K562 treated with DMSO at 1 percent for 4 hours (cell line): ENCODE measurements around the gene CCDC142. TPM values are rescaled to one million over a fixed set of nuclear protein-coding genes. Genes with fewer than 3 reads are reported as not detected.

Experiments used
- total RNA-seq: library from RNA; unstranded; fragments of 300-600 nt; gene quantifications from 2 replicates; pipeline ENCODE4 v1.2.3, GENCODE V29; 2022; ENCODE audit not compliant: insufficient read depth

Gene CCDC142
- 3.1 and 3.5 TPM in 2 replicates for total RNA-seq

DNA sequence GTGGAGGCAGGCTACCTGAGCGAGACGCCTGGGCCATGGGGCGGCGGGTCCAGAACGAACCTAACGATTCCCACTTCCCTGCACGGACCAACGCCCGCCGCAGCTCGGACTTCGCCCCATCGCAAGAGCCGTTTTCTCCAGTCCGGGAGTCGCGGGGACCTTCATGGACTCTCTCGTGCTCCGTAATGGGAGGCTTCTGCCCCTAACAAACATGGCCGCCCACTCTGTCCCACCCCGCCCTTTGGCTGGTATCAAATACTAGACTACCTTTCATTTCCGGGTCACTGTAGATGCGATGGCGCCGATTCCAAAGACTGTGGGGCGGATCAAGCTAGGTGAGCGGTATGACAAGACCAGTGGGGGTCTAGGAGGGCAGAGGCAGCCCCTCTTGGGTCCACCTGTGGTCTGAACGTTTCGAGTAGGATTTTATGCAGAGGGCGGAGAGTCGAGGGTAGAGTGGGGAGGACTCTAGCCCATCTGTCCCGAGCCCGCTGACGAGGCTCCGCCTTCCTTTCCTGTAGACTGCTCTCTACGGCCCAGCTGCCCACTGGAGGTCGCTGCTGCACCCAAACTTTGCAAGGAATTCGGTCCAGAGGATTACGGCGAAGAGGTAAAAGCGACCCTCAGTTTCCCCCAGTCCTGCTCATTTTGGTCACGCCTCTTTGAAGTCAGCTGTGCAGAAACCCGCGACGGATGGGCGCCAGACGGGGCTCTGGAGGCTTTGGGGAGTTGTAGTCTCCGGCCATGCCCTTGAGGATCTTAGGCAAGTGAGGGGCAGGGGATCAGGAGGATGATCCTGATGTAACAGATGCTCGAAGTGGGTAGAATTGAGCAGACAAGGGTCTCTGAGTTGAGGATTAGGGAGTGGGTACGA lies at the start of gene CCDC142, which contains the start of gene TTC31:
CCDC142 (minus strand) TSS at position 198 of the 874 bp plus-strand sequence; CDS start at position 37, 161 bp downstream.
TTC31 (plus strand) TSS at position 281 of the 874 bp plus-strand sequence; CDS start at position 296, 15 bp downstream.

DNA sequence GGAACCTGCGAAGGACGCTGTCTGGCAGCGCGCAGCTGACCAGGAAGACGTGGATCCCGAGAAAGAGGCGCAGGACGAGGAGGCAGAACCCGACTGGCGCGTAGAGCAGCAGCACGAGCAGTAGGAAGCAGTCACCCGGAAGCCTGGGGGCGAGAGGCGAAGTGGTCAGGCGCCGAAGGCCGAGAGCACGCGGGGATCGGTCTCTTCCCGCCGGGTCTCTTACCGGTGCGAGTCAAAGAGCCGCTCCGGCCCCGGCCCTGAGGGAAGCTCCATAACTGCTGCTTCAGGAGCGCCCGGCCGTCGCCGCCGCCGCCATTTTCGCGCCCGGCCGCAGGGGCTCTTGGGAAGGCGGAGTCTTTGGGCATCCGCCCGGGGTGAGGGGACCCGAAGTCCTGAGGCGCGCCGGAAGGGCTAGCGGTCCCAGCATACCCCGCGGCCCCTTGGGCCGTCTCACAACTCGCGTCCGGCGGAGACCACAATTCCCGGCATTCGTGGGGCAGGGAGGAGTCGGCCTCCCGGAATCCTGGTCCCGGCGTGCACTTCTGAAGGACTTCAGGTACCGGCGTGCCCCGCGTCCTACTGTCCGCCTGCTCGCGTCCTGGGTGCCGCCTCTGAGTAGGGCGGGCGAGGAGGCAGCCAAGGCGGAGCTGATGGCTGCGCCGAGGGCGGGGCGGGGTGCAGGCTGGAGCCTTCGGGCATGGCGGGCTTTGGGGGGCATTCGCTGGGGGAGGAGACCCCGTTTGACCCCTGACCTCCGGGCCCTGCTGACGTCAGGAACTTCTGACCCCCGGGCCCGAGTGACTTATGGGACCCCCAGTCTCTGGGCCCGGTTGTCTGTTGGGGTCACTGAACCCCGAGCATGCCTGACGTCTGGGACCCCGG lies 46.8 kb upstream of the CCDC142 start, which contains the start of the genes AUP1 and HTRA2:
AUP1 (minus strand) TSS at position 350 of the 882 bp plus-strand sequence; CDS start at position 273, 77 bp downstream.
HTRA2 (plus strand) TSS at position 577 of the 882 bp plus-strand sequence; CDS start at position 651, 74 bp downstream.

DNA sequence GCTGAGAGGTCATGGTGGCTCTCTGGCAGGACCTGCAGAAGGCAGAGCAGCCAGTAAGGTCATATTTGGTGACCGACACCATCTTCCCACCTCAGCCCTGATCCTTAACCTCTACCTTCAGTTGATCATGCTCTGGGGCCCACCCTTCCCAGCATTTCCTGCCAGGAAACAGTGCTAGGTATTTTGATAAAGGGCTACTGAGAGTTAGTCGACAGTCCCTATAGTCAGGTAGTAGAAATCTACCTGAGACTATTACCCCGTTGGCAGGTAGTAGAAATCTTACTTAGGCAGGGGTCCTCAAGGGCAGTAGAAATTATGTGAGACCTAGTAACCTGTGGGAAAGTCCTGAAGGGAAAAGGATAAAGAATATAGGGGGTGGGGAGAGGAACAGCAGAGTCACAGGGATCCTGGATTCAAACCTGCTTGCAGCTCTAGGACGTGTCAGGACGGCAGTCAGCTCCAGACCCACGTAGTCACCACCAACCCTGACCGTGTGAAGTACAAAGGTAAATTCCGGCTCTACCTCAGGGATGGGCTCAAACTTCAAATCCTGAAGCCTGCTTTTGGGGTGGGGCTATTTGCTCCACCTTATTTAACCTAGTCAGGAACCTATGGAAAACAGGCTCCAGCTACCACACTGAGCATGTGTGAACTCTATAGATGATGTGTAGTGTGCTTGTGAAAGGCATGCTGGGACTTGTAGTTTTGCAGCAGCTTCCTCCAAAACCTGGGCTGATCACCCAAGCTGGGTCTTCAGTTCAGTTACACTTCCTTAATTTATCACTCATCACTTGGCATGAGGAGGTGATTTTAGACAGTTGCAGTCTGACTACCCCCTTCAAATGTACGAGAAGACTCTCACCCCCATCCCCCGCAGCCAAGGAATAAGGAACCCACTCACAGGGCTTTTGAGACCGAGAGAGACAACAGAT lies 43.2 kb upstream of the CCDC142 start, which contains the start of gene DQX1:
DQX1 (minus strand) TSS at position 515 of the 932 bp plus-strand sequence; CDS start at position 13, 502 bp downstream.

GRCh38 chr2:74514368-74515270 lies 31.8 kb upstream of the CCDC142 start, which contains the start of gene TLX2:
Gene TLX2 (plus strand): TSS chr2:74514450. CDS start chr2:74514807, 357 bp downstream.

DNA sequence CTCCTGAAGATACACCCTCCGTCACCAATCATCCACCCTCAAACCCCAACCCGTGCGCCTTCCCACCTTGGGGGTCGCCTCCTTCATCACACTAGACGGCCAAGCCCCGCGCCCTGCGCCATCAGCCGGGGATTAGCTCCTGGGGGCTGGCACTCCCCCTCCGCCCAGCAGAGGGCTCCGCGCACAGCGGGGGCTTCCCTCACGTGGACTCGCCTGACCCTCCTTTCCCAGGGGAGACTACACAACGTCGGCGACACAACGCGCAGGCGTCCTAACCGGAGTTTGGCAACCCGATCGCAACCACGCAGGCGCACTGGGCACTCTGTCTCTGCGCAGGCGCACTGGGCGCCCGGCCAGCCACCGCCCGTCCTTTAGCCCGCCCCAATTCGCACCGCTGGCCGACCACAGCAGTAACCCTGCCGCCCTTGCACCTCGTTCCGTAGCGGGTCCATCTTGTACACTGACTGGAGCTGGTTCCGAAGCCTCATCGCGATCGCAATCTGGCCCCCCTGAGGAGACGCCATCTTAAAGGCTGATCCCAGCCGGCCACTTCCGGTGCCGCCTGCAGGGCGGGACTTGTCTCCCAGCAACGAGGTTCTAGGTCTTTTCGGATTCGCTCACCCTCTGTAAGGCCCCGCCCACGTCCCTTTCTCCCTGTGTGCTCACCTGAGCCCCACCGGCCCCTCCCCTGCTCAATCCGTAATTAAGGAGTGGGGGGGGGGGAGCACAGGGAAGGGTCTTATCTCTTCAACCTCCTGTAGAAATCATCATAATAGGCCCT lies 24.5 kb upstream of the CCDC142 start, which contains the start of gene PCGF1:
PCGF1 (minus strand) TSS at position 551 of the 781 bp plus-strand sequence; CDS start at position 524, 27 bp downstream.

GRCh38 chr2:74499267-74499939 lies 16.6 kb upstream of the CCDC142 start, which contains the start of gene LBX2:
Gene LBX2 (minus strand): TSS chr2:74499603. CDS start chr2:74499537, 66 bp downstream.

DNA sequence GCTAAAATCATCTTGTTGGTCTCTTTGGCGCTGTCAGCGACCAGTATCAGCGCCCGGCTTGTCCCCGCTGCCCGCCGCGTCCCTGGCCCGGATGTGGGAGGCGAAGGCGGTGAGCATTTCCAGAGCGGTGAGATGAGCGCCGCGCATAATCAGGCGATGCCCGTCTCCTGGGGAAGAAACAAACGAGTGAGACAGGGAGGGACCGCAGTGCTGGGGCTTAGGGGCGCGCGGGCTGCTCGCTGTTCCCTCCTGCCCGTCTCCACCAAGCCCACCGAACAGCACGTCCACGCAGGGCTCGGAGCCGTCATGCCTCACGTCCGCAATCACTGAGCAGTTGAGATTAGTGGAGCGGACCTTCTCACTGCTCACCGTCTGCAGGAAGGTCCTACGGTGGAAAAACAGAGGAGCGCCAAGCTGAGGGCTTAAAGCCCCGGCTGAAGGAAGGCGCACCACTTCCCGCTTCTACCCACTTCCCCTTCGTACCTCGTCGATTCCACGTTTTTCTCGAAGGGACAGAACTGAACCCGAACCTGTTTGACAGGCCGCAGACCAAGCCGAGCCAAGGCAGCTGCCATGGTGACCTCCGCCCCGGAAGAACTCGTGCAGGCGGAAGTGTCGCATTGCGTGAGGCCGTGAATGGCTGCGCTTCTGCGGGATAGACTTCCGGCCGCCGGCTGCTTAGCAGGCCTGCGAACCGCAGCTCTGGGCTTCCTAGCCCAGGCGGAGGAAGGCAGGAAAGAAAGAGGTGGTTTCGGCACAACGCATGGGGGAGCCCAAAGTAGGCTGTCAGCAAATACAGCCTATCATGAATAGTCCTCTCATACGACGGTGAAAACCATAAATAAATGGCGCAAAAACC lies 10.5 kb downstream of the CCDC142 start, which contains the start of gene MRPL53:
MRPL53 (minus strand) TSS at position 595 of the 859 bp plus-strand sequence; CDS start at position 575, 20 bp downstream.

GRCh38 chr2:74458132-74458937 lies 24.5 kb downstream of the CCDC142 start, which contains the start of gene WBP1:
Gene WBP1 (plus strand): TSS chr2:74458438. CDS start chr2:74458603, 165 bp downstream.

GRCh38 chr2:74454654-74455511 lies 27.9 kb downstream of the CCDC142 start, which contains the start of gene INO80B:
Gene INO80B (plus strand): TSS chr2:74455087. CDS start chr2:74455117, 30 bp downstream.

GRCh38 chr2:74441690-74442482 lies 40.9 kb downstream of the CCDC142 start, which contains the start of gene RTKN:
Gene RTKN (minus strand): TSS chr2:74441937. CDS start chr2:74441816, 121 bp downstream.

